HG02588 (cell line): ENCODE data around the gene FALEC.

Experiments used
- ATAC-seq: cut with Tn5 transposase; IDR thresholded peaks from one replicate; pipeline ENCODE4 v1.9.1; 2021; ENCODE audit warnings: mild to moderate bottlenecking, moderate library complexity; ENCODE audit not compliant: unreplicated experiment

FALEC gene

GRCh38 chr1:150515328-150516049 is at the start of gene FALEC:
Gene FALEC, plus strand, starts transcription at chr1:150515752.
- peak; percentile 92 for ATAC-seq

DNA sequence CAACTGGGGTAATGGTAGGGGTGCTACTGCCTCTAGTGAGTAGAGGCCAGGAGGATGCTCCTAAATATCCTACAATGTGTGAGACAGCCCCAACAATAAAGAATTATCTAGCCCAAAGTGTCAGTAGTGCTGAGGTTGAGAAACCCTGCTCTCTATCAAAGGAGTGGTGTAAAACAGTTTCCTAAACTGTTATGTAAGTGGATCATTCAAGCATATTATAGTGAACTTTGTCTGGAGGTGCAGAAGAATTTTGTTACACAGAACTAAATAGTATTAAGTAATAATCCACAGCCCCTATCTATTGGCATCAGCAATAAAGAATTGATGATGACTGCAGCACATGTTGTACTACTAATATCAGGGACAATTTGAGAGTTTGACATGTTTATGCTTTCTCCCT is 48.6 kb upstream of the FALEC start:
- ATAC-seq: no peak

DNA sequence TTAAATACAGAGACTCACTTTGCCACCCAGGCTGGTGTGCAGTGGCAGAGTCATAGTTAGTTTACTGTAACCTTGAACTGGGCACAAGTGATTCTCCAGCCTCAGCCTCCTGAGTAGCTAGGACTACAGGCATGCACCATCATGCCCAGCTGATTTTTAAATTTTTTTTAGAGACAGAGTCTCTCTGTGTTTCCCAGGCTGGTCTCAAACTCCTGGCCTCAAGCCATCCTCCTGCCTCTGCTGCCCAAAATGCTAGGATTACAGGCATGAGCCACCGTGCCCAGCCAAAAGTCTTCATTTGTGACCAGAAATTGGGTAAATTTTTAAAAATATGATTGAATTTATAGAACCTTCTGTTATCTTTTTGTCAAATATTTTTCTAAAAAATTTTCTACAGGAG is 46.3 kb upstream of the FALEC start:
- ATAC-seq: no peak

DNA sequence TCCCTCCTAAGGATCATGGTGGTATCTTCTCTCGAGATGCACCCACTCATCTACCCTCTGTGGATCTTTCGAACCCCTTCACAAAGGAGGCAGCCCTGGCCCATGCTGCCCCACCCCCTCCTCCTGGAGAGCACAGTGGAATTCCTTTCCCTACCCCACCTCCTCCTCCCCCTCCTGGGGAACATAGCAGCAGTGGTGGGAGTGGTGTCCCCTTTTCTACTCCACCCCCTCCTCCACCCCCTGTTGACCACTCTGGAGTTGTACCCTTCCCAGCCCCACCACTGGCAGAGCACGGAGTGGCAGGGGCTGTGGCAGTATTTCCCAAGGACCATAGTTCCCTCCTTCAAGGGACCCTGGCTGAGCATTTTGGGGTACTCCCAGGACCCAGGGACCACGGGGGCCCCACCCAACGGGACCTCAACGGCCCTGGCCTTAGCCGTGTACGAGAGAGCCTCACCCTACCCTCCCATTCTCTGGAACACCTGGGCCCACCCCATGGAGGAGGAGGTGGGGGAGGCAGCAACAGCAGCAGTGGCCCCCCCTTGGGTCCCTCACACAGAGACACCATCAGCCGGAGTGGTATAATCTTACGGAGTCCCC is 42.9 kb upstream of the FALEC start:
- ATAC-seq: no peak

DNA sequence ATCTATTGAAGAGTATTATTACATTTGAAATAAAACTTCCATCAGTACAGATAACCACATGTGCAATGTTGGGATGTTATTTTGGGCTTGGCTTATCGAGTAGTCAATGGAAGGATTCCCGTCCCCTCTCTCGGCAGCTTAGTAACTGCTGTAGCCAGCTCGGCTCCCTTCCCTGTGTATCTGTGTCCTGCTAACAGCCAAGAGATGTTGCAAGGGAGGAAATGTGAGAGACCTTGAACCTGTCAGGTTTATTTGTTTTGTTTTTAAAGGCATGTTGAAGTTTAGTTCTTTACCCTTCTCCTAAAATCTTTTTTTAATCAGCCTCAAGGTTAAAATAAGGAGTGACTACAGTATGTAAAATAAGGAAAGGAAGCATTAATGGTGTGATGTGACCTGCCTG is 41.9 kb upstream of the FALEC start:
- no peak for ATAC-seq

DNA sequence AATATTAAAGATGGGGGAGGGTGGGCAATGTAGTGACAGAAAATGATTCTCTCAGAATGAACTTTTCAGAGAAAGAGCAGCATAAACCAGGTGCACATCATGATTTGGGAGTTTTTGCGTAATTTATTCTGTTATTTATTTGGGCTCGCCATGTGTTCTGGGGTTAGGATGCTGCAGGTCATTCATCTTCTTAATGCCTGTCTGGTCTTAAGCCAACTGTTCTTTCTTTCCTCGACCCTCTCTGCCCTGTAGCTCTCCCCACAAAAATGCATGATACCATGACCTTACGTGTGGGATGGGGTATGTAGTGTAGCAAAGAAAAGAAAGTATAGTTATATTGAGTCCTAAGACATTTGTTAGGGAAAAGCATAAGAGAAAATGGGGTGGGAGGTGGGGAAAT is 40.7 kb upstream of the FALEC start:
- ATAC-seq: no peak

DNA sequence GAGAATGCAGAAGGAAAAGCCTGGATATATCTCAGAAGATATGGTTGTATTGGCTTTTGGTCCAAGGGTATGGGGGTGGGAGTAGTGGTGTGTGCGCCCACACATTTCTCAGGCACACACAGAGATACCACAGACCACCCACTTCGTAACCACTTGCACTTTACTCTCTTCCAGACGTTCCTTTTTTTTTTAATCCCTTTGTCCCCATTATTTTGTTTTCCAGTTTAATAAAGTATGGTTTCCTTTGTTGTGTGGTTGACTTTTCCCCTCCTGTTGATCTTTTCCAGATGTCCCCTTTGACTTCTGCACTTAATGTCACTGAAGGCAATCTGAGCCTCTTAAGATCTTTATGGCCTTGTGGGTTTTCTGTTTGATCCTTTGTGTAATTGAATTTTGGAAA is 38.8 kb upstream of the FALEC start:
- no peak for ATAC-seq

- ATAC-seq: no peak
Measured at GRCh38 chr1:150477320-150477719, 38.2 kb upstream of the FALEC start.

DNA sequence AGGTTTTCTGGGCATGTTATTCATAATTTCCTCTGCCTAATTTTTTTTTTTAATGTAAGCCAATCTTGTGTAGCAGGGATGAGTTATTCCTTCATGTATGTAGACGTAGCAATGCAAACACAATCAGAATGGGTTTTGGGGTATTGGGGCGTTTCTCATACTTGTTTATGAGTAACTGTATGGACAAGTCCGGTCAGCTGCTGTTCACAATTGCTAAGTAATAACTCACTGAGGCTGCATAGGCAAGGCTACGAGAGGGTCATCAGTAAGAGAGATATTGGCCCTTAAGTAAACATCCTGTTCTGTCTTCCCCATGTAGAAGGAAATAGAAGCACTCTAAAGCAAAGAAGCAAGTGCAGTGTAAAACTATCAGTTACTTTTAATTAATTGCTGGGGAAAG is 37.8 kb upstream of the FALEC start:
- ATAC-seq: no peak

GRCh38 chr1:150479370-150479769 is 36.2 kb upstream of the FALEC start:
- no peak for ATAC-seq

- no peak for ATAC-seq
Measured at GRCh38 chr1:150479927-150480352, 35.6 kb upstream of the FALEC start.

- no peak for ATAC-seq
Measured at GRCh38 chr1:150484431-150484830, 31.1 kb upstream of the FALEC start.

- ATAC-seq: no peak
Measured at GRCh38 chr1:150484861-150485260, 30.7 kb upstream of the FALEC start.

- peak; percentile 99 for ATAC-seq
Measured at GRCh38 chr1:150486966-150487762, 28.4 kb upstream of the FALEC start, which contains the start of gene TARS2. Gene TARS2, plus strand, starts transcription at chr1:150487419. Its CDS starts 32 bp downstream, at chr1:150487451.

- ATAC-seq: no peak
Measured at GRCh38 chr1:150487763-150488115, 27.8 kb upstream of the FALEC start.

DNA sequence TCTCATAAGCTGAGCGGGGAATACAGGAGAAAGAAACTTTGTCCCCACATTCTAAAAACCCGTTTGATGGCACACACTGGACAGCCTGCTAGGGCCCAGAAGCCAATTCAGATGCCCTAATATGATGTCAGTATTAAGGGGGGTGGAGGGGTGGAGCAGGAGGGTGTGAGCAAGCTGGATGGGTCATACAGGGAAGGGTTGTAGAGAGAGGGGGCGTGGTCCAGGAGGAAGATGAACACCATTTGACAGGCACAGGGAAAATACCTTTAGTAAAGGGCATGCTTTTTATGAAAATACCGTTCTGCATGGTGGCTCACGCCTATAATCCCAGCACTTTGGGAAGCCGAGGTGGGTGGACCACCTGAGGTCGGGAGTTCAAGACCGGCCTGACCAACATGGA is 22.4 kb upstream of the FALEC start:
- ATAC-seq: no peak

DNA sequence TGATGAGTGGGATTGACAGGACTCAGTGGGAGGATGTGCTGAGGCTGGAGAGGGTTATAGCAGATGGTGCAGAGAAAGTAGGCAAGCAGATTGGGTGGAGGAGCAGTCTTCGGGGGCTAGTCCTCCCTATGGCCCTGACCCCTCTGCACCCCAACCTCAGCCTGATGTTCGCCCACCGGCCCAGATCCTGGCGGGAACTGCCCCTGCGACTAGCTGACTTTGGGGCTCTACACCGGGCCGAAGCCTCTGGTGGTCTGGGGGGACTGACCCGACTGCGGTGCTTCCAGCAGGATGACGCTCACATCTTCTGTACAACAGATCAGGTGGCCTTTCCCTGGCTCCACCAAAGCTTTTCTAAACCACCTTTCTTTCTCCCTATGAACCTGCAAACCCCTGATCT is 17.2 kb upstream of the FALEC start:
- ATAC-seq: no peak

DNA sequence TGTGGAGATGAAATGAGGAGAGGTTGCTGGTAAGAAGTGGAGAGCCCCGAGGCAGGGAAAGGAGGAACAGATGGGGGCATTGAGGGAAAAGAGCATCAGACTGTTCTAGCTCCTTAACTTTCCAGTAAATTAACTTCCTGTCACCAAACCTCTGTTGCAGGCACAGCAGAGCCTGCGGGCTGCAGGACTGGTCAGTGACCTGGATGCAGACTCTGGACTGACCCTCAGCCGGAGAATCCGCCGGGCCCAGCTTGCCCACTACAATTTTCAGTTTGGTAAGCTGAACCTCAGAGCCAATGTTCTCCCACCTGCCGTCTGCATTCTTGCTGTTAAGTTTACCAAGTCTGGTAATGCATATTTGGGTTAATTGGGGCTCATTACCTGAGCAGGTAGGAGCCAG is 10.1 kb upstream of the FALEC start:
- no peak for ATAC-seq

GRCh38 chr1:150507912-150508864 is 7.4 kb upstream of the FALEC start, which contains the start of gene ECM1:
Gene ECM1, plus strand, starts transcription at chr1:150508109. Its CDS starts 101 bp downstream, at chr1:150508210.
- no peak for ATAC-seq

- ATAC-seq: no peak
Measured at GRCh38 chr1:150508982-150509381, 6.6 kb upstream of the FALEC start.

- no peak for ATAC-seq
Measured at GRCh38 chr1:150511551-150511950, 4.0 kb upstream of the FALEC start.
